ENCODE results near the gene ELF3. TPM values are rescaled to one million over a fixed set of nuclear protein-coding genes. Genes with fewer than 3 reads are reported as not detected.

ELF3 gene
- total RNA-seq, 3 donors from 2014 or later (not counting 1 experiment from before 2014, with no cell fraction given) = 1.0 to 3.0 (median 2.0) TPM

GRCh38 chr1:201999625-202000238 is 10.7 kb upstream of the ELF3 start:
- DNase-seq = peak in 1 of 2 donors; percentile 66
- peak; percentile 73 to 83 (median 74) for ATAC-seq
- H3K9me3 ChIP-seq (ENCODE audit: control insufficient read depth, insufficient read depth, low read length) = no peaks in the 10 kb centered on the region
- TF ChIP-seq CTCF (IDR thresholded peaks at IDR 0.05) = peak; percentile 69
- H3K4me3 Mint-ChIP-seq = no peak overlapping the region
- no peaks in the 10 kb centered on the region for H3K4me1 Mint-ChIP-seq
- no peak overlapping the region for H3K4me3 ChIP-seq (ENCODE audit: low read length)
- H3K27ac Mint-ChIP-seq = no peak overlapping the region
- 84% methylated on average over 16 of the region's 16 CpGs for WGBS (ENCODE audit: insufficient coverage)
- no peak overlapping the region for H3K27ac ChIP-seq (ENCODE audit: low read length)
- H3K9me3 Mint-ChIP-seq = no peaks in the 10 kb centered on the region
- H3K36me3 Mint-ChIP-seq = peaks cover 7% of the 10 kb centered on the region
- peaks cover 63% of the 10 kb centered on the region for H3K36me3 ChIP-seq (ENCODE audit: control insufficient read depth, insufficient read depth, low read length)
- no peaks in the 10 kb centered on the region for H3K4me1 ChIP-seq (ENCODE audit: control insufficient read depth, insufficient read depth, low read length)
- H3K27me3 ChIP-seq (ENCODE audit: control insufficient read depth, insufficient read depth, low read length) = no peaks in the 10 kb centered on the region
- intact Hi-C loops (cut with micrococcal nuclease) = no loop called here
- H3K27me3 Mint-ChIP-seq (ENCODE audit: low read depth in 2 of 2) = no peaks in the 10 kb centered on the region

- no peak overlapping the region for H3K27ac ChIP-seq (ENCODE audit: low read length)
- no peak for TF ChIP-seq CTCF (IDR thresholded peaks at IDR 0.05)
- H3K27ac Mint-ChIP-seq = no peak overlapping the region
- WGBS (ENCODE audit: insufficient coverage) = 84% methylated on average over 8 of the region's 9 CpGs
- no peaks in the 10 kb centered on the region for H3K4me1 ChIP-seq (ENCODE audit: control insufficient read depth, insufficient read depth, low read length)
- H3K9me3 Mint-ChIP-seq = no peaks in the 10 kb centered on the region
- H3K27me3 ChIP-seq (ENCODE audit: control insufficient read depth, insufficient read depth, low read length) = no peaks in the 10 kb centered on the region
- no peaks in the 10 kb centered on the region for H3K36me3 Mint-ChIP-seq
- H3K4me3 Mint-ChIP-seq = no peak overlapping the region
- no peaks in the 10 kb centered on the region for H3K27me3 Mint-ChIP-seq (ENCODE audit: low read depth in 2 of 2)
- no peaks in the 10 kb centered on the region for H3K4me1 Mint-ChIP-seq
- intact Hi-C loops (cut with micrococcal nuclease) = no loop called here
- DNase-seq = no peak
- no peak overlapping the region for H3K4me3 ChIP-seq (ENCODE audit: low read length)
- ATAC-seq = no peak
- no peaks in the 10 kb centered on the region for H3K9me3 ChIP-seq (ENCODE audit: control insufficient read depth, insufficient read depth, low read length)
- peaks cover 60% of the 10 kb centered on the region for H3K36me3 ChIP-seq (ENCODE audit: control insufficient read depth, insufficient read depth, low read length)
Observed at GRCh38 chr1:202002507-202002906, 7.9 kb upstream of the ELF3 start.

- H3K36me3 ChIP-seq (ENCODE audit: control insufficient read depth, insufficient read depth, low read length) = peaks cover 56% of the 10 kb centered on the region
- WGBS (ENCODE audit: insufficient coverage) = 97% methylated on average over 9 of the region's 9 CpGs
Observed at GRCh38 chr1:202004711-202005110, 5.7 kb upstream of the ELF3 start.

More at GRCh38 chr1:202004711-202005110, 5.7 kb upstream of the ELF3 start:
- Histone ChIP-seq H3K27me3 (ENCODE audit: control insufficient read depth, insufficient read depth, low read length) (no peaks in the 10 kb centered on the region), H3K4me1 (ENCODE audit: control insufficient read depth, insufficient read depth, low read length) (peaks cover 2% of the 10 kb centered on the region), H3K9me3 (ENCODE audit: control insufficient read depth, insufficient read depth, low read length) (no peaks in the 10 kb centered on the region), H3K4me3 (ENCODE audit: low read length) (no peak overlapping the region), H3K27ac (ENCODE audit: low read length) (no peak overlapping the region)
- Mint-ChIP-seq H3K27ac (no peak overlapping the region), H3K36me3 (no peaks in the 10 kb centered on the region), H3K27me3 (ENCODE audit: low read depth in 2 of 2) (no peaks in the 10 kb centered on the region), H3K4me1 (peaks cover 6% of the 10 kb centered on the region in 2 donors), H3K9me3 (no peaks in the 10 kb centered on the region), H3K4me3 (no peak overlapping the region)
- DNase-seq (no peak), ATAC-seq (no peak)
- TF ChIP-seq CTCF (IDR thresholded peaks at IDR 0.05) = no peak
- intact Hi-C loops (cut with micrococcal nuclease) = no loop called here

Data from natural killer cell (primary cell).